Measurements from ENCODE around the gene CALY. TPM values are rescaled to one million over a fixed set of nuclear protein-coding genes. Genes with fewer than 3 reads are reported as not detected.

The CALY gene
- total RNA-seq, 4 donors from 2014 or later: 1.6 to 3.6 (median 2.3) TPM

- Histone ChIP-seq H3K9me3 (no peaks in the 10 kb centered on the region), H3K27me3 (peaks cover 9 to 77% (median 51%) of the 10 kb centered on the region in 4 donors), H3K27ac (replicated peaks in 1 of 4) (no peak overlapping the region), H3K4me1 (peaks cover 22 to 40% (median 34%) of the 10 kb centered on the region in 4 donors), H3K36me3 (no peaks in the 10 kb centered on the region), H3K4me3 (no peak overlapping the region)
- DNase-seq (ENCODE audit: extremely low spot score): no peak
- intact Hi-C loops (cut with DNase I): loop anchor here (5.0 kb wide), 2 partner anchors 45 to 195 kb away; partner anchors contain the start of gene ECHS1
- TF ChIP-seq EP300 (IDR thresholded peaks at IDR 0.05) (no peak), CTCF (IDR thresholded peaks at IDR 0.05) (no peak), POLR2AphosphoS5 (IDR thresholded peaks at IDR 0.05) (no peak), POLR2A (IDR thresholded peaks at IDR 0.05; ENCODE audit: low read depth) (no peak)
- WGBS: 32% methylated on average over 18 of the region's 28 CpGs
Observed at GRCh38 chr10:133326745-133327650, 9.7 kb downstream of the CALY start.

DNA sequence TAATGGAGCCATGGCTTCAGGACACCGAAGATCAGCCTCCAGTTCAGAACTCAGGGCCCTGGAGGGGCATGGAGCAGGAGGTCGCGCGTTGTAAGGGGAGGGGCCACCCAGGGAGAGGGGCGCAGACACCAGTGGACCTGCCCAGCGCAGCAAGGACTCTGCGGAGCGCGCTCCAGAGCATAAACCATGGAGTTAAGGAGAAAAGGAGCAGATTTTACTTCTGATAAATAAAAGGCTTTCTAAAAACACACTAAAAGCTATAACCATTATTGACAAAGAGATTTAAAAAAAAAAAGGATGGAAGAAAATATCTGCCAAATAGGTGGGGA, 10.5 kb downstream of the CALY start:
- H3K4me1 ChIP-seq: peaks cover 22 to 40% (median 34%) of the 10 kb centered on the region in 4 donors
- intact Hi-C loops (cut with DNase I): loop anchor here (5.0 kb wide), 2 partner anchors 46 to 196 kb away; partner anchors contain the start of gene ECHS1
- no peaks in the 10 kb centered on the region for H3K9me3 ChIP-seq
- DNase-seq (ENCODE audit: extremely low spot score): no peak
- peak overlapping the region; percentile 55 to 64 (median 57) for H3K4me3 ChIP-seq
- TF ChIP-seq CTCF (IDR thresholded peaks at IDR 0.05): no peak
- TF ChIP-seq EP300 (IDR thresholded peaks at IDR 0.05): no peak
- no peak overlapping the region for H3K27ac ChIP-seq (replicated peaks in 1 of 4)
- H3K27me3 ChIP-seq: peaks cover 9 to 72% (median 49%) of the 10 kb centered on the region in 4 donors
- 50% methylated on average over 9 of the region's 9 CpGs for WGBS
- no peaks in the 10 kb centered on the region for H3K36me3 ChIP-seq

GRCh38 chr10:133325440-133326222, 11.1 kb downstream of the CALY start:
- peaks cover 22 to 40% (median 34%) of the 10 kb centered on the region in 4 donors for H3K4me1 ChIP-seq
- peak overlapping the region; percentile 55 to 64 (median 57) for H3K4me3 ChIP-seq
- DNase-seq (ENCODE audit: extremely low spot score): no peak
- intact Hi-C loops (cut with DNase I): loop anchor here (5.0 kb wide), 2 partner anchors 47 to 197 kb away; partner anchors contain the start of gene ECHS1
- no peaks in the 10 kb centered on the region for H3K36me3 ChIP-seq
- H3K9me3 ChIP-seq: no peaks in the 10 kb centered on the region
- H3K27ac ChIP-seq (replicated peaks in 1 of 4): peak overlapping the region; percentile 11 to 62 (median 32)
- TF ChIP-seq POLR2A (IDR thresholded peaks at IDR 0.05; ENCODE audit: low read depth) (no peak), EP300 (IDR thresholded peaks at IDR 0.05) (no peak), CTCF (IDR thresholded peaks at IDR 0.05) (no peak), POLR2AphosphoS5 (IDR thresholded peaks at IDR 0.05) (no peak)
- H3K27me3 ChIP-seq: peaks cover 9 to 72% (median 48%) of the 10 kb centered on the region in 4 donors
- under 1% methylated on average over 33 of the region's 91 CpGs for WGBS

GRCh38 chr10:133324857-133325260, 11.8 kb downstream of the CALY start:
- intact Hi-C loops (cut with DNase I): loop anchor here (5.0 kb wide), 2 partner anchors 47 to 197 kb away; partner anchors contain the start of gene ECHS1
- Histone ChIP-seq H3K27ac (replicated peaks in 1 of 4) (peak overlapping the region in 3 of 4 donors; percentile 11 to 62 (median 46)), H3K9me3 (no peaks in the 10 kb centered on the region), H3K36me3 (no peaks in the 10 kb centered on the region), H3K4me1 (peaks cover 19 to 38% (median 31%) of the 10 kb centered on the region in 4 donors), H3K4me3 (peak overlapping the region; percentile 55 to 64 (median 57)), H3K27me3 (peaks cover 9 to 78% (median 46%) of the 10 kb centered on the region in 4 donors)
- WGBS: 45% methylated on average over 7 of the region's 20 CpGs
- TF ChIP-seq POLR2A (IDR thresholded peaks at IDR 0.05; ENCODE audit: low read depth): no peak
- TF ChIP-seq POLR2AphosphoS5 (IDR thresholded peaks at IDR 0.05): no peak
- TF ChIP-seq EP300 (IDR thresholded peaks at IDR 0.05): no peak
- no peak for TF ChIP-seq CTCF (IDR thresholded peaks at IDR 0.05)
- no peak for DNase-seq (ENCODE audit: extremely low spot score)

Data from esophagus muscularis mucosa (tissue), 4 donors.